Heart left ventricle (tissue), 13 donors: ENCODE measurements around the gene SPACDR.

ENCODE experiments used
- CTCF ChIP-seq, 12 donors: fragments of 200-600 bp; sonication (generic) in 4 of 12; IDR thresholded peaks; one replicate each; pipeline versions ENCODE4 v1.5.0 to v1.8.0; 2018 to 2022; ENCODE audit warnings: antibody characterized with exemption in 12 of 12, mild to moderate bottlenecking in 5 of 12
- POLR2A ChIP-seq, 2 donors: fragments of 450-650 bp; IDR thresholded peaks; one replicate each; pipeline ENCODE4 v1.6.1; 2017; ENCODE audit warnings: antibody characterized with exemption in 2 of 2, mild to moderate bottlenecking in 2 of 2, moderate library complexity in 2 of 2
- donor health status: ischemic (EF 13 %, LVEDD 7.1; RV severe dilation, severe dysfunction).
- donor health status: DM: no; HTN: yes; CAD: no.
- donor health status: DM: no; HTN: no; CAD: no.
- donor health status: ischemic (EF 25% LVEDD 6.9; RV normal size, moderate dysfunction).
- donor health status: ischemic (EF 25% LVEDD 5.7; RV mildly dilated, moderate dysfunction).
- donor health status: ischemic (EF 35%, LVEDD 5.7; RV mildly dilated, moderate dysfunction).
- donor health status: nonischemic (EF 11% LVEDD 7.7; RV severe dilation, severe dysfunction).
- donor health status: DM: yes; HTN: yes; CAD: no.
- donor health status: PGD.
- donor health status: ischemic (EF 29% LVEDD 5.4; RV normal size, mild dysfunction).
- donor health status: nonischemic (EF 23%, LVEDD 6.1; RV moderate dilation, normal function).

GRCh38 chr7:100438172-100438571 is 25.9 kb downstream of the SPACDR start:
- TF ChIP-seq CTCF (IDR thresholded peaks at IDR 0.05) (no peak), POLR2A (IDR thresholded peaks at IDR 0.05) (no peak)
